C4-2B (cell line): Measurements from ENCODE around the gene TET1.
"Not testable (repeated sequence)": the region's sequence is repeated elsewhere in the genome, so short reads cannot be mapped to it uniquely, and the experiment has no call there.

Source experiments
- H3K27ac ChIP-seq: fragments of 450-650 bp; 2 replicates; pipeline ENCODE4 v1.5.1; 2017
- ZFX ChIP-seq: fragments of 450-650 bp; IDR thresholded peaks from 2 replicates; pipeline ENCODE4 v1.6.1; 2017
- TF ChIP-seq, protein P1 (sequence below): fragments of 450-650 bp; conservative IDR thresholded peaks from 2 replicates; pipeline ENCODE4 v1.5.1; 2017; ENCODE audit warnings: mild to moderate bottlenecking

Gene TET1

DNA sequence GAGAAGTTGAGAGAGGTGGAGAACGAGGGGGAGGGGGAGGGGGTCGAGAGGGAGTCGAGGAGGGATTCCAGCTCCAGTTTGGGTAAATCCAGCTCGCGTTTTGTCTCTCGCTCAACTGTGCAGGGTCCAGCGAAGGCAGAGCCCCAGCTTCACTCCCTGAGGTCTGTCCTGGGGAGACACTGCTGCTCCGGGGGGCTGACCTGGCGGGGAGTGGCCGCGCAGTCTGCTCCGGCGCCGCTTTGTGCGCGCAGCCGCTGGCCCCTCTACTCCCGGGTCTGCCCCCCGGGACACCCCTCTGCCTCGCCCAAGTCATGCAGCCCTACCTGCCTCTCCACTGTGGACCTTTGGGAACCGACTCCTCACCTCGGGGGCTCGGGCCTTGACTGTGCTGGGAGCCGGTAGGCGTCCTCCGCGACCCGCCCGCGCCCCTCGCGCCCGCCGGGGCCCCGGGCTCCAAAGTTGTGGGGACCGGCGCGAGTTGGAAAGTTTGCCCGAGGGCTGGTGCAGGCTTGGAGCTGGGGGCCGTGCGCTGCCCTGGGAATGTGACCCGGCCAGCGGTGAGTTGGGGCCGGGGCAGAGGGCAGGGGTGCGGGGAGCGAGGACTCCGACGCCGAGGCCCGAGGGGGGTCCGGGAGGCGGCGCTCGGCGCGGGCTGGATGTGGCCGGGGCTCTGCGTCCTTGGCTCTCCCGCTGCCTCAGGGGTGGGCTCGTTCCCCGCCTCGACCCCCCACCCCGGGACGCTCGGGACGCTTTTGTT is at the start of gene TET1:
TET1 (plus strand) TSS at position 152 of the 757 bp plus-strand sequence. CDS start 12,002 bp downstream, outside the sequence.
- peak within 1 kb of the TSS; percentile 31 for H3K27ac ChIP-seq
- TF ChIP-seq, protein P1, sequence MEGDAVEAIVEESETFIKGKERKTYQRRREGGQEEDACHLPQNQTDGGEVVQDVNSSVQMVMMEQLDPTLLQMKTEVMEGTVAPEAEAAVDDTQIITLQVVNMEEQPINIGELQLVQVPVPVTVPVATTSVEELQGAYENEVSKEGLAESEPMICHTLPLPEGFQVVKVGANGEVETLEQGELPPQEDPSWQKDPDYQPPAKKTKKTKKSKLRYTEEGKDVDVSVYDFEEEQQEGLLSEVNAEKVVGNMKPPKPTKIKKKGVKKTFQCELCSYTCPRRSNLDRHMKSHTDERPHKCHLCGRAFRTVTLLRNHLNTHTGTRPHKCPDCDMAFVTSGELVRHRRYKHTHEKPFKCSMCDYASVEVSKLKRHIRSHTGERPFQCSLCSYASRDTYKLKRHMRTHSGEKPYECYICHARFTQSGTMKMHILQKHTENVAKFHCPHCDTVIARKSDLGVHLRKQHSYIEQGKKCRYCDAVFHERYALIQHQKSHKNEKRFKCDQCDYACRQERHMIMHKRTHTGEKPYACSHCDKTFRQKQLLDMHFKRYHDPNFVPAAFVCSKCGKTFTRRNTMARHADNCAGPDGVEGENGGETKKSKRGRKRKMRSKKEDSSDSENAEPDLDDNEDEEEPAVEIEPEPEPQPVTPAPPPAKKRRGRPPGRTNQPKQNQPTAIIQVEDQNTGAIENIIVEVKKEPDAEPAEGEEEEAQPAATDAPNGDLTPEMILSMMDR, result no peak
- TF ChIP-seq ZFX, result no peak

DNA sequence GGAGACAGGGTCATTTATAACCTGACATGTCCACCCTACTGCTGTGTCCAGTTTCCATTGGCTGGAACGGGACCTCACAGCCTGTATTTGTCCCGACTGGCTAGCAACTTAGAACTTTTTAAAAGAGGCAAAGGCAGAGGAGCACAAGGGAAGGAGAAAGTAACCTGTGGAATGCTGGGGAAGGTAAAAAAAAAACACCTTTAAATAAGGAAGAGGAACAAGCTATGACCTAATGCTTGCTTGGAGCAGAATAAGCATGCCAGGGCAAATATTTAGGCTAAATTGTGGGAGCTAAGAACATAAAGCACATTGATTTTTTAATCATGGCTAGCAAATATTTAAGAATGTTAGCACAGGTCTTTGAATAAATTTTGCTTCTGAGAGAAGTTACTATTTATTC is 43.9 kb upstream of the TET1 start:
- H3K27ac ChIP-seq, result peak overlapping the region; percentile 37; the same call in 1 of the 2 replicates

DNA sequence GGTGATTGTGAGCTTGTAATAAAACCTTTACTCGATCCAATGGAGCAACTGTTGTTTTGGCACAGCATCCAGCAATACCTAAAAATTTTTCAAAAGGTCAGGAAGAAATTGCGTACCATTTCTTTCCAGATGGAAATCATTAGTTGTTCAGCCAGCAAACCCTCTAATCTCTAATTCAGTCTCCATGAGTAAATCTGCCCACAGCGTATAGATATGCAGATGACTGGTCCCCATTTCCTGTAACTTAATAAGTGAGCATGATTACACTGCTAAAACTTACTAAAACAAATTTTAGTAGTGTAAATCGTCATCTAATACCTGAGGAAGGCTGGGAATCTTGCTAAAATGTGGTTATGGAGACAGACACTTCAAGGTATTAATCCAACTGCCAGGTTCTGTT is 43.4 kb upstream of the TET1 start:
- H3K27ac ChIP-seq, result no peak overlapping the region
- TF ChIP-seq, protein P1, result no peak
- TF ChIP-seq ZFX, result no peak

DNA sequence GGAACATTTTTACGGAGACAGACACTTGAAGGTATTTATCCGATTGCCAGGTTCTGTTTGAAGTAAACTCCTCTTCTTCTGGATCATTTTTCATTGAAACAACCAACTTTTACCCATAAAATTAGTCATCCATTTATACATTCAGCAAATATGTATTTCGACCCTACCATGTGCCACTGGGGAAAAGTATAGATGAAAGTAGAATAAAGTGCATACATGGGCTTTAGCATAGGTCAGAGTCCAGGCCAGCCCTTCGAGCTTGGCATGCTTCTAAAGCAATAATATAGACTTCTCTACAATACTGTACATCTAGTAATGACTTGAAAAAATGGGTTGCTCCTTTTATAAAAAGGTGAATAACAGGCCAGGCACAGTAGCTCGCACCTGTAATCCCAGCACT is 42.9 kb upstream of the TET1 start:
- TF ChIP-seq ZFX, result no peak
- TF ChIP-seq, protein P1, result no peak
- peak overlapping the region; percentile 6; the same call in 1 of the 2 replicates for H3K27ac ChIP-seq

DNA sequence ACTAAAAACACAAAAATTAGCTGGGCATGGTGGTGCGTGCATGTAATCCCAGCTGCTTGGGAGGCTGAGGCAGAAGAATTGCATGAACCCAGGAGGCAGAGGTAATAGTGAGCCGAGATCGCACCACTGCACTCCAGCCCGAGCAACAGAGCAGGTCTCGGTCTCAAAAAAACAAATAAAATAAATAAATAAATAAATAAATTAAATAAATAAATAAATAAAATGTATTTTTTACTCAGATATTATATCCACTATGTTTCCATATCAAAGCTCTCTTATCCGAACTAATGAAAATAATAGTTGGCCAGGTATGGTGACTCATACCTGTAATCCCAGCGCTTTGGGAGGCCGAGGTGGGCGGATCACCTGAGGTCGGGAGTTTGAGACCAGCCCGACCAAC is 41.5 kb upstream of the TET1 start:
- not testable (repeated sequence) for H3K27ac ChIP-seq

DNA sequence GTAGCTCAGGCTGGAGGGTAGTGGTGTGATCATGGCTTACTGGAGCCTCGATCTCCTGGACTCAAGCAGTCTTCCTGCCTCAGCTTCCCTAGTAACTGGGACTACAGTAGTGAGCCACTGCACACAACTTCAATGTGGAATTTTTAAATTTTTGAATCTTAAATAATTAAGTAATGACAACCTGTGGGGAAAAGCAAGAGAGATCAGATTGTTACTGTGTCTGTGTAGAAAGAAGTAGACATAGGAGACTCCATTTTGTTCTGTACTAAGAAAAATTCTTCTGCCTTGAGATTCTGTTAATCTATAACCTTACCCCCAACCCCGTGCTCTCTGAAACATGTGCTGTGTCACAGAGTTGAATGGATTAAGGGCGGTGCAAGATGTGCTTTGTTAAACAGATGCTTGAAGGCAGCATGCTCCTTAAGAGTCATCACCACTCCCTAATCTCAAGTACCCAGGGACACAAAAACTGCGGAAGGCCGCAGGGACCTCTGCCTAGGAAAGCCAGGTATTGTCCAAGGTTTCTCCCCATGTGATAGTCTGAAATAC is 34.6 kb upstream of the TET1 start:
- H3K27ac ChIP-seq, result not testable (repeated sequence)

DNA sequence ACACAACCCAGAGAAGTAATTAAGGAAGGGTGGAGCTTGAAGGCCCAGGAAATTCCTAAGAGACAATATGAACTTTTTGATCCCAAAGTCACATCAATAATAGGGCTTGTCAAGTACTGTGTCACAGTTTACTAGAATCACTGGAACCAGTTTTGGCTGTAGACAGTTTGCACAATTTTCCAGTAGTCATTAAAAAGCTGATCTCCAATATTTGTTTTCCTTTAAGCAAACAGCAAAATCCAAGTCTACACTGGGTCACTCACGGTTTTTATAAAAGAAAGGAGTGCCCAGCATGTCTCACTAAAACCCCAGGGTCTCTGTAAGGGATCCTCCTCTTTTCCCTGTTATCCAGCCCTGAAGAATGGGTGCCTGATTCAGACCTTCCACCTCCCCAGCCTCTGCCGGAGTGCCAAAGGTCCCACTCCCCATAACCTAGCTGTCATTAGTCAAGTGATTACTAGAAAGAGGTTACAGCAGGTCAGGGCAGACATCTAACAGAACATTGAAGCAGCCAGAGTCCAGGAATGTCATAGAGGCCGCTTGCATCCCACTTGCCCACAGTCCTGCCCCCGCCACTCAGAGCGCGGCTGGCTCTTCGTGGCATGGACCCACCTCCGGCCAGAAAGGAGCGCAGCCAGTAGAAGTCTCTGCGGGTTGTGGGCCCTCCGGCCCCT is 33.4 kb upstream of the TET1 start:
- TF ChIP-seq, protein P1, result no peak
- peak; percentile 49; the same call in 1 of the 2 replicates for TF ChIP-seq ZFX
- peak overlapping the region; percentile 89 for H3K27ac ChIP-seq

DNA sequence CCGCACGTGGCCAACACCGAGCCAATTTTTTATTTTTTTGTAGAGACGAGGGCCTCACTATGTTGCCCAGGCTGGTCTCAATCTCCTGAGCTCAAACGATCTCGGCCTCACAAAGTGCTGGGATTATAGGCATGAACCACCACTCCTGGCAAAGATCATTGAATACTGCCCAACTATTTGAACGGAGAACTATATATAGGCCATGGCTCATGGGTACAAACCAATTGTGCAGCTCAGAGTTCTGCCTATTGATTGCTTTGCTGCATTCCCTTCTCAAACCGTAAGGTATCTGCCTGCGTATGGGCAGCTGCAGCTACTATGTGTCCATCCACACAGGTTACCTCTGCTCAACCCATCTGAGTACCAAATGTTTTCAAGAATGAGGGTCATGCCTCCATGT is 23.2 kb upstream of the TET1 start:
- H3K27ac ChIP-seq, result no peak overlapping the region

More for the DNA sequence above, 23.2 kb upstream of the TET1 start:
- no peak for TF ChIP-seq ZFX
- TF ChIP-seq, protein P1, result no peak
